ENCODE results near the gene HHIPL1. TPM values are rescaled to one million over a fixed set of nuclear protein-coding genes. Genes with fewer than 3 reads are reported as not detected.

Gene HHIPL1
- total RNA-seq, 1 donor from 2014 or later: 5.9 TPM

GRCh38 chr14:99688210-99688581, 43.3 kb downstream of the HHIPL1 start:
- DNase-seq (ENCODE audit: extremely low spot score in 2 of 2): peak; percentile 32 to 43
- no peak for TF ChIP-seq POLR2A (IDR thresholded peaks at IDR 0.05)
- TF ChIP-seq CTCF (IDR thresholded peaks at IDR 0.05): no peak
- TF ChIP-seq POLR2AphosphoS5 (IDR thresholded peaks at IDR 0.05; ENCODE audit: insufficient read depth in 1 of 2, low read depth in 1 of 2): no peak

GRCh38 chr14:99688629-99689028, 43.7 kb downstream of the HHIPL1 start:
- peaks cover 7% of the 10 kb centered on the region for H3K4me1 ChIP-seq
- no peak overlapping the region for H3K27ac ChIP-seq
- DNase-seq (ENCODE audit: extremely low spot score in 2 of 2): peak; percentile 34 to 58
- intact Hi-C loops (cut with DNase I): no loop called here
- no peak overlapping the region for H3K4me3 ChIP-seq
- no peaks in the 10 kb centered on the region for H3K36me3 ChIP-seq
- no peak for TF ChIP-seq POLR2A (IDR thresholded peaks at IDR 0.05)
- no peak for TF ChIP-seq POLR2AphosphoS5 (IDR thresholded peaks at IDR 0.05; ENCODE audit: insufficient read depth in 1 of 2, low read depth in 1 of 2)
- TF ChIP-seq CTCF (IDR thresholded peaks at IDR 0.05): no peak
- H3K27me3 ChIP-seq: no peaks in the 10 kb centered on the region
- H3K9me3 ChIP-seq: no peaks in the 10 kb centered on the region

More at GRCh38 chr14:99688210-99688581, 43.3 kb downstream of the HHIPL1 start:
- Histone ChIP-seq H3K27me3 (no peaks in the 10 kb centered on the region), H3K4me3 (no peak overlapping the region), H3K36me3 (no peaks in the 10 kb centered on the region), H3K4me1 (peaks cover 10% of the 10 kb centered on the region), H3K27ac (no peak overlapping the region), H3K9me3 (no peaks in the 10 kb centered on the region)
- intact Hi-C loops (cut with DNase I): no loop called here

GRCh38 chr14:99689266-99690236, 44.6 kb downstream of the HHIPL1 start:
- Histone ChIP-seq H3K4me1 (peaks cover 3% of the 10 kb centered on the region), H3K4me3 (no peak overlapping the region), H3K36me3 (no peaks in the 10 kb centered on the region), H3K9me3 (no peaks in the 10 kb centered on the region), H3K27ac (no peak overlapping the region), H3K27me3 (no peaks in the 10 kb centered on the region)
- no peak for TF ChIP-seq CTCF (IDR thresholded peaks at IDR 0.05)
- no peak for TF ChIP-seq POLR2A (IDR thresholded peaks at IDR 0.05)
- no peak for TF ChIP-seq POLR2AphosphoS5 (IDR thresholded peaks at IDR 0.05; ENCODE audit: insufficient read depth in 1 of 2, low read depth in 1 of 2)
- intact Hi-C loops (cut with DNase I): no loop called here
- DNase-seq (ENCODE audit: extremely low spot score in 2 of 2): peak; percentile 22 to 61

- no peaks in the 10 kb centered on the region for H3K4me1 ChIP-seq
- no peak for TF ChIP-seq POLR2A (IDR thresholded peaks at IDR 0.05)
- no peaks in the 10 kb centered on the region for H3K27me3 ChIP-seq
- no peak overlapping the region for H3K27ac ChIP-seq
- peak in 1 of 2 donors; percentile 40 for DNase-seq (ENCODE audit: extremely low spot score in 2 of 2)
- no peaks in the 10 kb centered on the region for H3K36me3 ChIP-seq
- no peak overlapping the region for H3K4me3 ChIP-seq
- intact Hi-C loops (cut with DNase I): no loop called here
- H3K9me3 ChIP-seq: no peaks in the 10 kb centered on the region
These were observed 45.7 kb downstream of the HHIPL1 start for GRCh38 chr14:99690636-99691035.

- Histone ChIP-seq H3K27me3 (no peaks in the 10 kb centered on the region), H3K9me3 (no peaks in the 10 kb centered on the region), H3K4me1 (no peaks in the 10 kb centered on the region), H3K36me3 (no peaks in the 10 kb centered on the region), H3K27ac (no peak overlapping the region), H3K4me3 (no peak overlapping the region)
- DNase-seq (ENCODE audit: extremely low spot score in 2 of 2): peak in 1 of 2 donors; percentile 90
- intact Hi-C loops (cut with DNase I): no loop called here
- no peak for TF ChIP-seq CTCF (IDR thresholded peaks at IDR 0.05)
- no peak for TF ChIP-seq POLR2AphosphoS5 (IDR thresholded peaks at IDR 0.05; ENCODE audit: insufficient read depth in 1 of 2, low read depth in 1 of 2)
- TF ChIP-seq POLR2A (IDR thresholded peaks at IDR 0.05): no peak
These were observed 46.4 kb downstream of the HHIPL1 start for GRCh38 chr14:99691111-99691885.
